Retinal pigment epithelial cell (primary cell): ENCODE measurements around the gene ZNF646.

ENCODE experiments used
- DNase-seq: peaks from one replicate; pipeline ENCODE4 v3.0.0-alpha.2; 2010; ENCODE audit warnings: low read depth
- H3K4me3 ChIP-seq: 2 replicates; pipeline ENCODE4 v1.5.1; 2011; ENCODE audit warnings: mild to moderate bottlenecking, low read length, control low read depth, moderate library complexity
- TF ChIP-seq, protein P1 (sequence below): conservative IDR thresholded peaks from 2 replicates; pipeline ENCODE4 v1.5.1; 2011; ENCODE audit warnings: low read depth, low read length, control low read depth, inconsistent platforms

Gene ZNF646

DNA sequence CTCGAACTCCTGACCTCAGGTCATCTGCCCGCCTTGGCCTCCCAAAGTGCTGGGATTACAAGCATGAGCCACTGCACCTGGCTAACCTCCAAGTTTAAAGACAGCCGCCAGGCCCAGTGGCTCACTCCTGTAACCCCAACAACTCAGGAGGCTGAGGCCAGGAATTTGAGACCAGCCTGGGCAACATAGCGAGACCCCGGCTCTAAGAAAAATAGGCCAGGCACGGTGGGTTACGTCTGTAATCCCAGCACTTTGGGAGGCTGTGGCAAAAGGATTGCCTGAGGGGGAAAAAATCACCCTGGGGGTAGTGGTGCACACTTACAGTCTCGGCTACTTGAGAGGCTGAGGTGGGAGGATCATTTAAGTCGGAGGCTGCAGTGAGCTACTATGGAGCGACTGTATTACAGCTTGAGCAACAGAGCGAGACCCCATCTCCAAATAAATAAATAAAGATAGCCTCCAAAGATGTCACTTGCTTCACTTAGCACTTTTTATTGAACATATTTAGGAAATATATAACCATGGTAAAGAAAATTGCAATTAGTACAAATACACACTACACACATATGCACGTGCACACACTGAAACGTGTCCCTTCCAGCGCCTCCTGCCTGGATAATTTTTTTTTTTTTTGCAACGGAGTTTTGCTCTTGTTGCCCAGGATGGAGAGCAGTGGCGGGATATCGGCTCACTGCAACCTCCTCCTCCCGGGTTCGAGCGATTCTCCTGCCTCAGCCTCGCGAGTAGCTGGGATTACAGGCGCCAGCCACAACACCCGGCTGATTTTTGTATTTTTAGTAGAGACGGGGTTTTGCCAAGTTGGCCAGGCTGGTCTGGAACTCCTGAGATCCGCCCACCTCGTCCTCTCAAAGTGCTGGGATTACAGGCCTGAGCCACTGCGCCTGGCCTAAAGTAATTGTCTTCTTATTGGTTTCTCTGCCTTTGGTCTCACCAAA lies 32.6 kb downstream of the ZNF646 start:
- TF ChIP-seq, protein P1, sequence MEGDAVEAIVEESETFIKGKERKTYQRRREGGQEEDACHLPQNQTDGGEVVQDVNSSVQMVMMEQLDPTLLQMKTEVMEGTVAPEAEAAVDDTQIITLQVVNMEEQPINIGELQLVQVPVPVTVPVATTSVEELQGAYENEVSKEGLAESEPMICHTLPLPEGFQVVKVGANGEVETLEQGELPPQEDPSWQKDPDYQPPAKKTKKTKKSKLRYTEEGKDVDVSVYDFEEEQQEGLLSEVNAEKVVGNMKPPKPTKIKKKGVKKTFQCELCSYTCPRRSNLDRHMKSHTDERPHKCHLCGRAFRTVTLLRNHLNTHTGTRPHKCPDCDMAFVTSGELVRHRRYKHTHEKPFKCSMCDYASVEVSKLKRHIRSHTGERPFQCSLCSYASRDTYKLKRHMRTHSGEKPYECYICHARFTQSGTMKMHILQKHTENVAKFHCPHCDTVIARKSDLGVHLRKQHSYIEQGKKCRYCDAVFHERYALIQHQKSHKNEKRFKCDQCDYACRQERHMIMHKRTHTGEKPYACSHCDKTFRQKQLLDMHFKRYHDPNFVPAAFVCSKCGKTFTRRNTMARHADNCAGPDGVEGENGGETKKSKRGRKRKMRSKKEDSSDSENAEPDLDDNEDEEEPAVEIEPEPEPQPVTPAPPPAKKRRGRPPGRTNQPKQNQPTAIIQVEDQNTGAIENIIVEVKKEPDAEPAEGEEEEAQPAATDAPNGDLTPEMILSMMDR, result no peak
- H3K4me3 ChIP-seq, result no peak overlapping the region

DNA sequence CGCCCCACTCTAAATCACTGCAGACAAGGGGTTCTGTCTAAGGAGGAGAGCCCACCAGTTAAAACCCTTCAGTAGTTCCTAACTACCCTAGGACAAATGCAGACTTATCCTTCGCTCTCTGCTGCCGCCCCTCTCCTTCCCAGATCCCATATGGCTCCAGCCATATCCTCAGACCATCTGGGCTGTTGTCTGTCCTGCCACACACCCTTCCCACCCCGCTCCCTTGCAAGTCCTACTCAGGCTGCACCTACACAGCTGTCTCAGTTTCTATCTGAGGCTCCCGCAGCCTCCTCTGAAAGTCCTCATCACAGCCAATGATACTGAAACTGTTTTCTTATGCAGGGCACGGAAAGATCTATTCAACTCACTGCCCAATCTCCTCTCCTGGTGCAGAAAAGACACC lies 33.2 kb downstream of the ZNF646 start:
- peak overlapping the region; percentile 70 for H3K4me3 ChIP-seq
- DNase-seq, result no peak
- TF ChIP-seq, protein P1, result no peak

More for the DNA sequence above, 32.6 kb downstream of the ZNF646 start:
- no peak for DNase-seq

DNA sequence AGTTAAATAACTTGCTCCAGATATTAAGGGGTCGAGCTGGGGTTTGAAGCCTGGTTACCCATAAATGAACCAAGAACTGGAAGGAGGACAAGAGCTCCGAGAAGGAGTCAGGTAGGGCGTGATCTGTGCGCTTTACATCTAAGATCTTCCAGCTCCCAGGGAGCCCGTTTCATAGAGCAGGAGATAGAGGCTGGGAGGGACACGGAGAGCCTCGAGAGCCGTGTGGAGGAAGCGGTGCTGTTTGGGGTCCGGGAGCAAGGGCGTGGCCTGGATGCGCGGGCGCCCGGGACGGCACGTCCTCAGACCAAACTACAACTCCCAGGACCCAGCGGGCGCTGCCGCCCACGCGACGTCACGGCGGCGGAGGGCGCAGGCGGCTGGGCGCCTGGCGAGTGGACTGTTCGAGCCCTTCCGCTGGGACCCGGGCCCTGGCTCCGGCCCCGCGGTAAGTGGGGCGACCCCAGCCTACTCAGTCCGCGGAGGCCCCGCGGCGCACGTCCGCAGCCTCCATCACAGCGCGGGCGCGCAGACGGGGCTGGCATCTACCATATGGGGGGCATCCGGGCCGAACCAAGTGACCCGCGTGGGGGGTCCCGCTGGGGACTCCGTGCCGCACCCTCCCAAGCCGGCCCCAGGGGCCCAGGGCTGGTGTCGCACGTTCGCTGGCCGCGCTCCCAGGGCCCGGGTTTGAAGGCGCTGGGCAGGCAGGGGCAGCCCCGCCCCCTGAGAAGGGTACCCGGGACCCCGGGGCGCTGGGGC lies 34.0 kb downstream of the ZNF646 start, which contains the start of gene BCKDK:
TSS of gene BCKDK (plus strand) at position 352 of the 759 bp plus-strand sequence. CDS start 838 bp downstream, outside the sequence.
- TF ChIP-seq, protein P1, result no peak

DNA sequence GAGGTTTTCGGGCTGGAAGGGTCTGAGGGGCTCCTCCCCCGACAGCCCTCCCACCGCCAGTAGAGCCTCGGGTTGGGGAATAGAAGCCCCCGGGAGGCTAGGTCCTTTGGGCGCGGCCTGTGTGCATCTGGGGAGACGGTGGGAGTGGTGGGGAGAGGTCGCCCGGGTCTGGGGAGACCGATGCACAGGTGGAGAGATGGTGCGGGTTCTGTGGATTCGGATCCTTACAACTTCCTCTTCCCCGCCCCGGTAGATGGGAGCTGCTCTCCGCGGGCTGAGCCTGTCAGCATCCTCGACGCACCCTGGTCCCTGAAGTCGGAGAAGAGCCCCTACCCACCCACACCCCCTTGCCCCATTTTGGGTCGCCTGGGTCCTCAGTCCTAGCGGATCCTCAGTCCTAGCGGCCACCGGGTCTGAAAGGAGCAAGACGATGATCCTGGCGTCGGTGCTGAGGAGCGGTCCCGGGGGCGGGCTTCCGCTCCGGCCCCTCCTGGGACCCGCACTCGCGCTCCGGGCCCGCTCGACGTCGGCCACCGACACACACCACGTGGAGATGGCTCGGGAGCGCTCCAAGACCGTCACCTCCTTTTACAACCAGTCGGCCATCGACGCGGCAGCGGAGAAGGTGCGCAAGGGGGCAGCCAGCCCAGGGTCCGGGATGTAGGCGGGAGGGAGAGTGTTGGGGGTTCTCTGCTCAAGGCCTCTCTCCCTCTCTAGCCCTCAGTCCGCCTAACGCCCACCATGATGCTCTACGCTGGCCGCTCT lies 34.8 kb downstream of the ZNF646 start:
- H3K4me3 ChIP-seq, result peak overlapping the region; percentile 70
- TF ChIP-seq, protein P1, result no peak
- DNase-seq, result no peak

More for the DNA sequence above, 34.0 kb downstream of the ZNF646 start, which contains the start of gene BCKDK:
- H3K4me3 ChIP-seq, result peak within 1 kb of the TSS; percentile 70
- DNase-seq, result no peak

DNA sequence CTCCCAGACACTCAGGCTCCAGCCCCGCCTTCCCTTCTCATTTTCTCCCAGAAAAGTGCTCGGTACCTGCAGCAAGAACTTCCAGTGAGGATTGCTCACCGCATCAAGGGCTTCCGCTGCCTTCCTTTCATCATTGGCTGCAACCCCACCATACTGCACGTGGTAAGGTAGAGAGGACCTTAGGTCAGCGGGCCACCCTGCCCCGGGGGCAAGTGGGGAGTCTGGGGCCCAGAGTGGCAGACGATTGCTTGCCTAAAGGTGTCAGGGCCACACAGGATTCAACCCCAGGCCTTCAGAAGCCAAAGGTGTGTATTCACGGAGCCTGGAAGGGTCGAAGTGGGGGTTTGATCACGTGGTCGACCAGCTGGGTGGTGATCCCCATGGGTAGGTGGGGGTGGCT lies 35.4 kb downstream of the ZNF646 start:
- H3K4me3 ChIP-seq, result no peak overlapping the region
- TF ChIP-seq, protein P1, result no peak
- no peak for DNase-seq

DNA sequence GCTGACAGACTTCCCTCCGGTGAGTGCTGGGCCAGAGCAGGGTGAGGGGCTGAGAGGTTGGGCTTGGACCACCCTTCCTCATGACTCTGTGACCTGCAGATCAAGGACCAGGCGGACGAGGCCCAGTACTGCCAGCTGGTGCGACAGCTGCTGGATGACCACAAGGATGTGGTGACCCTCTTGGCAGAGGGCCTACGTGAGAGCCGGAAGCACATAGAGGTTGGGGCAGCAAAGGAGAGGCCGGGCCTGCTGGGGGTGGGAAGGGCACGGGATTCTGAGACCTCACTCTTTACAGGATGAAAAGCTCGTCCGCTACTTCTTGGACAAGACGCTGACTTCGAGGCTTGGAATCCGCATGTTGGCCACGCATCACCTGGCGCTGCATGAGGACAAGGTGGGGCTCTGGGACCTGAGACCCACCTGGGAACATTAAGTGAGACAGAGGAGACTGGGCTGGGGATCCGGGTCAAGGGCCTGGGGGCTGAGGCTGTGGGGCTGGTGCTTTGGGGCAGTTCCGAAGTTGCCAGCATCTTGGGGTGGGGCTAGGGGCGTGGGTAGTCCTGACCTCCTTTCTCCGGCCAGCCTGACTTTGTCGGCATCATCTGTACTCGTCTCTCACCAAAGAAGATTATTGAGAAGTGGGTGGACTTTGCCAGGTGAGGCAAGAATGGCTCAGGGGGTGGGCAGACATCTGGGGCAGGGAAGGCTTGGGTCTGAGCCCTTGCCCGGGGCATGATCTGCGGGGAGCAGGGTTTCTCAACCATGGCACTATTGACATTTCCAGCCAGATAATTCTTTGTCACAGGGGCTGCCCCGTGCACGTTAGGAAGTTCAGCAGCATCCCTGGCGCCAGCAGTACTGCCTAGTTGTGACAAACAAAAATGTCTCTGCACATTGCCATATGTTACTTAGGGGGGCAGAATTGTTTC lies 36.1 kb downstream of the ZNF646 start:
- DNase-seq, result no peak
- no peak overlapping the region for H3K4me3 ChIP-seq

More for the DNA sequence above, 36.1 kb downstream of the ZNF646 start:
- TF ChIP-seq, protein P1, result no peak
